Measurements from ENCODE around the gene PSMB5.

PSMB5 gene

GRCh38 chr14:22991852-22992251 is 42.8 kb downstream of the PSMB5 start:
- FAIRE-seq = no peak
- no peak for DNase-seq (ENCODE audit: low spot score)

GRCh38 chr14:22987291-22987690 is 47.4 kb downstream of the PSMB5 start:
- FAIRE-seq (no peak), DNase-seq (ENCODE audit: low spot score) (no peak)

DNA sequence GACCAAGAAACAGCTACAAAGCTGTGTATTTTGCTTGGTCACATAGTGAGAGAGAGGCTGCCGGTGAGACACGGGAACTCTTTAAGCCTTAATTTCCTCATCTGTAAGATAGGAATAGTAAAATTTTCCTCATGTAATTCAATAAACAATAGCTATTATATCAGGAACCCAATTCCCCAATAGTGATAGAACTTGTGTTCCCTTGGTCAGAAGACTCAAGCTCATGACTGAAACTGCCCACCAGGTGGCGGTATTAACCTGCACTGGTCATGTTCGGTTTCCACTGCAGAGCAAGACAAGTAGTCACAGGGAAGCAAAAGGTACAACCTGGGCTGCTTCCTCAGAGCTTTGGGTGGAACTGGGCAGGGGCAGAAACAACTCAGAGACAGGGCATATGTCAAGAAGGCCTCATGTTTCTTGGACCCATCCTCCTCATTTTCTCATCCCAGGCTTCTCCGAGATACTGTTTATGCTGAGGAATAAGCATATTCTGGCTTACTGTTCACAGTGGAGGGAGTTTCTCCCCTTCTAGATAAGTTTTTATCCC is 48.1 kb downstream of the PSMB5 start:
- DNase-seq (ENCODE audit: low spot score) = peak; percentile 76
- FAIRE-seq = no peak

DNA sequence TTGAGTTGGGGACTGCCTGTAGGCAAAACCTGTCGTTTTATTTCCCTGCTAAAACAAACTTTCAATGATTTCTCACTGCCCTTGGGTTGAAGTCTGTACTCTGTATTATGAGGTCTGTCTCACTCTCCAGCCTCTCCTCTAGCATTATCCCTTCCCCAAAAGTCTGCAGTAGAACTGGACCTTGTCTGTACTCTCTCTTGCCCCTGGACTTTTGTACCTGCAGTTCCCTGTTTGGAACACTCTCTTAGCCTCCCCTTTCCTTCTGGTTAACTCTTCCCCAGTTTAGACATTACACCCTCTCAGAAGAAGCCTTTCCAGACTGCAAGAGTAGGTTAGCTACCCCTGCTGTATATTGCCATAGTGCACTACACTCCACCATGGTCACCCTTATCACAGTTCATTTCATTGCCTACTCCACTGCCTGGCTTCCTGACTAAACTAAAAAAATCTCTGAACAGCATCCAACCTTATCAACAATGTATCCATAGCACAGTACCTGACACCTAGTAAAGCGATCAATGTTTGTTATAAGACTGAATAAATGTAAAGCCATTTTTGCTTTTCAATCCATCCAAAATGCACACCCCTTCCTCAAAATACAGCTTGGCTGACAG is 48.7 kb downstream of the PSMB5 start:
- FAIRE-seq (no peak), DNase-seq (ENCODE audit: low spot score) (no peak)

- no peak for DNase-seq (ENCODE audit: low spot score)
- FAIRE-seq = no peak
Measured at GRCh38 chr14:22984959-22985658, 49.6 kb downstream of the PSMB5 start.

DNA sequence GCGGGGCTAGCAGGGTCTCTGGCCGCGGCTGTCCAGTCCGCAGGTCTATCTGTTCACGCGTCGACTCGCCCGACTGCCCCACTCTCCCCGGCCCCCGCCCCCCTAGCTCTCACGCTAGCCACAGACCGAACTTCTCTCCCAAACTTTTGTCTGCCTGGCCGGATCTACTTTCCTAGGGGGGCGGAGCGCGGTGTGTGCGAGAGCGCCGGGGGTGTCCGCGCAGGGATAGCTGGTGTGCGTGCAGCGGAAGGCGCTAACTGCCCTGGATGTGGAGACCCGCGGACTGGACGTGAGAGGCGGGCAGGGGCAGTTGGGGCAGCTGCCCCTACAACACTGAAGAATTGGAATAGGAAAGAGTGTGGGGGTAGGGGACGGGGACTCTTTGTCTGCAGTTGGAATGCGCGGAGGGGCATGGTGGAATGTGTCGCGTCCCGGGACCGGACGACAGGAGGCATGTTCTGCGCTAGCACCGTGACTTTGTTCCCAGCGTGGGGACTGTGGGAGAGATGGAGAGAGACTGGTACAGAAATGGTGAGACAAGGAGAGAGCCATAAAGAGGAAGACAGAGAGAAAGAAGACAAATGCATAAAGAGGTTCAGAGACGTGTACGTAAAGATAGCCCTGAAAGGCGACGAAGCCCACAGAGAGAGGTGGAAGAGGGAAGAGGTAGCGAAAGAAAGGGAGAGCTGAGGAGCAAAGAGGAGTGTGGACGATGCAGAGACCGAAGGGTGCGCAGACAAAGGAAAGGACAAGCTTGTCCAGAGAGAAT is 52.0 kb downstream of the PSMB5 start, which contains the start of gene AJUBA:
Gene AJUBA, minus strand, starts transcription at position 75 of the 769 bp plus-strand sequence. CDS start 285 bp downstream, outside the sequence.
- FAIRE-seq (peak; percentile 46), DNase-seq (ENCODE audit: low spot score) (peak; percentile 92)

DNA sequence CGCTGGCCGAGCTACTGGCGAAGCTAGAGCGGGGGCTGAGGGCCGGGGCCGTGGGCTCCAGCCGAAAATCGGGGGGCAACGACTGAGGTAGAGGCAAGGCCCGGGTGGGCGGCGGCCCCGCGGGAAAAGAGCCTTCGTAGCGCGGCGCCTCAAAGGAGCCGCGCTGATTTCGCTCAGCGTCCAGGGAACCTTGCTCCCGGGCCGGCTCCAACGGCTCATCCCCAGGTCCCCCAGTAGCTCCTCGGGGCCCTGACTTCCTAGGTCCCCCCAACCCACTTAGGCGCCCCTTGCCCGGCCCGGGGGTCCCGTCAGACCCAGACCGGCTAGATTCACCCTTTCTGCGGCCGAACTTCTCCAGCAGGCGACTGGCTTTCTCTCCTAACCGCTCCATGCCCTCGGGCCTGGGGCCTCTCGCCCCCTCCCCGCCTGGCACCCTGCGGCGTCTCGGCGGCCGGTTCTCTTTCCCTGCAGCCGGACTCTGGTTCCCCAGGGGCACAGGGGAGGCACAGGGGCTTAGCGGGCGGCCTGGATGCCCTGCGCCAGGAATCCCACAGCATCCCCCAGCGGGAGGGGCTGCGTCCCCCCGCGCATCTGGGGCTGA is 52.7 kb downstream of the PSMB5 start:
- FAIRE-seq = no peak
- no peak for DNase-seq (ENCODE audit: low spot score)

- no peak for FAIRE-seq
- peak; percentile 22 for DNase-seq (ENCODE audit: low spot score)
Measured at GRCh38 chr14:22981090-22981875, 53.4 kb downstream of the PSMB5 start.

DNA sequence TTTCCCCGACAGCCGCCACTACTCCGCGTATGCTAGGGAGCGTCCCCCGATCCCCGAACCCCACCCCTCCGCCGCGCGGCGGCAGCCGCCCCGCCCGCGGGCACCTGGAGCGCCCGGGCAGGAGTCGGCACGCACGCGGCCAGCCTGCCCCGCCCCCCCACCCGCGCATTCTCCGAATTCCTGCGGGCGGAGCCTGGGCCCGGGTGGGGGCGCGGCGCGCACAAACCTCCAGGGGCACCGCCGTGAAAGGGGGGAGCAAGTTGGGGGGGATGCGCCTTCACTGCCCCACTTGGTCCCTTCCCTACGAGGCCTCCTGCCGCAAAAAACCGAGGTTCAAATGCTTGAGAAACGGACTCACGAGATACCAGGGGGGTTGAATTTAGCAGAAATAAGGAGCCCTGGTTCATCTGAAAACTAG is 54.0 kb downstream of the PSMB5 start:
- FAIRE-seq (no peak), DNase-seq (ENCODE audit: low spot score) (peak; percentile 92)

GRCh38 chr14:22979748-22980392 is 54.8 kb downstream of the PSMB5 start:
- no peak for DNase-seq (ENCODE audit: low spot score)
- FAIRE-seq = no peak

DNA sequence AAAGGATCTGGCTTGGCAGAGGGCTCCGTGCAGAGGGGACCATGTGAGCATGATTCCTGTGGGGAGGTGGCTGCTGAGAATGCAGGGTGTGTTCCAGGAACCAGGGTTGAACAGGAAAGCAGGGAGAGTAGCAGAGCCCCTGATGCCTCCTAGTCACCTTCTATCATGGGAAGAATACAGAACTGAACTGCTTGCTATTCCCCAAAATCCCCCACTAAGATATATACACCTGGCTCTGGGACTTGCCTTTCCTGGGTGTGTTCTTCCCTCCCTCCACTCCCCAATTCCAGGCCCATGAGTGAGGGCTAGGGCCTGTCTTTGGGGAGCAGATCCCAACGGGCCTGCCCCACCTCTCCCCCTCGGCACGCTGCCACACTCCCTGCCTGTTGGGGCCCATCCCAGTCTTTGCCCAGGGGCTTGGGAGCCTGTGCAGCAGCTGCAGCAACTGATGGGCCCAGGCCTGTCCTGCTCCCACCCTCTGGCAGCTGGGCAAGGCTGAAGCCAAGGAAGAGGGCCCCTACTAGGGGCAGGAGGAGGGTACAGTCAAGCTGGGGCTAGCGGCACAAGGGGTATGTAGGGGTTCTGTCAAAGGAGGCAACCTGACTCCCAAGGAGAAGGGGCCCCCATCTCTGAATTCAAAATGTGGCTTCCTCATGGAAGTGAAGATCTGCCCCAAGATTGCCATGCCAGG is 55.6 kb downstream of the PSMB5 start:
- FAIRE-seq (no peak), DNase-seq (ENCODE audit: low spot score) (no peak)

DNA sequence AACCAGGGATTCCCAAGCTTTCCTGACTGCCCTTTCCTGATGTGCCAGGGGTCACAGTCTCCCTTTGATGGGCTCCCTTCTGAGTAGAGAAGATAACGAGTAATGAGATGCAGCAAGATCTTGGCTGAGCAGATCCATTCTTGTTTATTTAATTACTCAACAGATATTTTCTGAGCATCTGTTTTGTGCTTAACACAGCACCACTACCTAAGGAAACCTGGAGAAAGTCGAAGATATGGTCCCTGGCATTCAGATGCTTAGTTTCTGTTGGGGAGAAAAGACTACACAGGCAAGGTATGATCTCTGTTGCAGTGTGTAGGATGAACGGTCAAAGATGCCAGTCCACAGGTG is 56.2 kb downstream of the PSMB5 start:
- FAIRE-seq (no peak), DNase-seq (ENCODE audit: low spot score) (no peak)

GRCh38 chr14:22977684-22978486 is 56.8 kb downstream of the PSMB5 start:
- no peak for FAIRE-seq
- DNase-seq (ENCODE audit: low spot score) = peak; percentile 87

DNA sequence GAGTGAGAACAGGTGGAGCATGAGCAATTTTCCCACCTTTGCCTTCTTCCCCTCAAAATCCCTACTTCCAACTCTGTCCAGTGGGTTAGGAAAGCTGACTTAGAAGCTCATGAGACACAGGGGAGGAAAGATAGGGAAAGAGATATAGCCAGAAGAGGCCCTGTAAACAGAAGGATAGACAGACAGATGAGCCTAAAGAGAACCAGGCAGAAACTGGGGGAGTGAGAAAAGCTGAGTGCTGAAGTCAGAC is 57.3 kb downstream of the PSMB5 start:
- FAIRE-seq (no peak), DNase-seq (ENCODE audit: low spot score) (no peak)

- DNase-seq (ENCODE audit: low spot score) (peak; percentile 44), FAIRE-seq (no peak)
Measured at GRCh38 chr14:22976620-22977433, 57.9 kb downstream of the PSMB5 start.
